GM15510 (cell line): ENCODE measurements around the gene SFI1.

ENCODE experiments used
- POLR2A ChIP-seq: IDR thresholded peaks from 3 replicates; pipeline ENCODE4 v1.6.1; 2011; ENCODE audit warnings: borderline replicate concordance; ENCODE audit not compliant: insufficient read length; ENCODE audit errors: extremely low read depth

Gene SFI1

GRCh38 chr22:31574055-31574670, 77.8 kb downstream of the SFI1 start:
- TF ChIP-seq POLR2A: no peak

- TF ChIP-seq POLR2A: no peak
Observed at GRCh38 chr22:31575190-31575589, 78.9 kb downstream of the SFI1 start.

- no peak for TF ChIP-seq POLR2A
Observed at GRCh38 chr22:31577711-31578110, 81.4 kb downstream of the SFI1 start.

DNA sequence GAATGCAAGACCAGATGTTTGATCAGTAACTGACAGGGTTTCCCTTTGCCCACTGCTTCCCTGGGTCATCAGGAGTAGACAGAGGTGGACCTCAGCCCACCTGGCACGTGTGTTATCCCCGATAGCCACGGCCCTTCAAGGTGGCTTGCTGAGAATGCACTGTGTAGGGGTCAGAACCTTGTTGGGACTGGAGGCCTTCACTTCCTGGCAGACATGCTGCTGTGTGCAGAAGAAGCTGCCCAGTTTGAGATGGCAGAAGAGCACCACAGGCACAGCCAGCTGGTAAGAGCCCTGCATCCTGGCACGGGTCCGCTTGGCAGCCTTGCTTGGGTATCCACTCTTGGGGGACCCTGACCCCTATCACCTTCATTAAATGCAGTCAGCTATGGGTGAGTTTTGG, 81.8 kb downstream of the SFI1 start:
- no peak for TF ChIP-seq POLR2A

GRCh38 chr22:31579835-31580242, 83.5 kb downstream of the SFI1 start:
- TF ChIP-seq POLR2A: no peak

DNA sequence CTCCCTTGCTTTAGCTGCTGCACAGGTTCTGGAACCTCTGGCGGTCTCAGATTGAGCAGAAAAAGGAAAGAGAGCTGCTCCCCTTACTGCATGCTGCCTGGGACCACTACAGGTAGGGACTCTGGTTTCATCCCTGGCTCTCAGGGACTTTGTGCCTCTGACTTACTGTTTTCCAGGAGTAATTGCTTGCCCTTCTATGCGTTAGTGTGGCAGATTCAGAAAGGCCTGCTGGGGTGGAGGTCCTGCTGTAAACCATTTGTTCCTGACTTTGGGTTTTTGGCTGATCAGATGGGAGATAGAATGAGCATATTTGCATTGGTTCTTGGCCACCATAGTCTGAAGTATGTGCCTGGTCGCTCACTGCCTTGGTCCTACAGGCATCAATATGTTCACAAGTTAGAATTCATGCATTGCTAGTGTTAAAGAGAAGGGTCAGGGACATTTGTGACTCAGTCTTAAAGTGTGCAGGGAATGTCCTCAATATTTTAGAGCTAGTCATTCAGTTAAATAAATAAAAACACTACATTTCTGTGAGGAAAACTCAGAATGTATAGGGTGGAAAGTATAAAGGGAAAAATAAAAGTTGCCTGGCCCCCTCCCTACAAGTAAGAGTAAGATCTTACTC, 87.6 kb downstream of the SFI1 start:
- TF ChIP-seq POLR2A: no peak

DNA sequence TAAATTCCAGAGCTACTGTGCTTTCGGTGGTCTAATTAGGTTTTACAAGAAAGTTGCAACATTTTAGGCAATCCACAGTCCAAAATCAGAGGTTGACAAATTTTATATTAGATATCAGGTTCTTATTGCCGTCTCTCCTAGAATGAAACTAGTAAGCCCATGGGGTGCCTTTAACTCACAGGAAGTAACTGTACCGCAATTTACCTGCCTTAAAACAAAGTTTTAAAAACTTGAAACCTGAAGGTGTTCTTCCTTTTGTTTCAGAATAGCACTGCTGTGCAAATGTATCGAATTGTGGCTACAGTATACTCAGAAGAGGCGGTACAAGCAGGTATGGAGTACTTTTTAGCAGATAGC, 88.4 kb downstream of the SFI1 start:
- no peak for TF ChIP-seq POLR2A

GRCh38 chr22:31585161-31585859, 89.0 kb downstream of the SFI1 start:
- TF ChIP-seq POLR2A: no peak

DNA sequence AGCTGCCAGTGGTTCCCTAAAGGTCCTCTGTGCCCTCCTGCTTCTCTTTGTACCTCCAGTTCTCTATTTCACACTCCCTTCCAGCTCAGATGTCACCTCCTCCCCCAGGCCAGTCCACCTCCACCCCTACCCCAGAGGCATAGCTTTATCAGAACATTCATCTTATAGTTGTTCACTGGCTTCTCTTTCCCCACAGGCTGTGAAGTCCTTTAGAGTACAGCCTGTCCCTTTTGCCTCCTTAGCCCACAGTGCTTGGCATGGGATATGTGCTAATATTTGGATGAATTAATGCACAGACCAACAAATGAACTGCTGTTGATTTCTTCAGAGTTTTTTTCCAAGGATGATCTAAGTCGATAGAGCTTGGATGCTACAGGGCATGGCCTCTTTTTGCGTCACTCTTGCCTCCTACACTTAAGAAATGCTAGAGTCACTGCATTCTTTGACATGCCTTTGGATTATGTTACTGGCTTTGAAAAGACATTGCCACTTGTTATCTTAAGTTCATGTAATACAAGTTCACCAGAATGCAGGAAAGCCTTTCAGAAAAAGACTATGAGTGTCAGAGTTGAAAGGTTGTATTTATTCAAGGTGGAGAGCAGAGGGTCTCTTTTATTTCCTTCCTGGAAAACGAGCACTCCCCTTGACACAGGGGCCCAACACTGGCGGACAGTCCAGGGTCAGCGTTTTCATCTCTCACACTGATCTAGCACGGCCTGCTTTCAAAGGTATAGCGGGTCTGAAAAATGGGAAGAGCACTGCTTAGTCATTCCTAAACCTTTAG, 90.0 kb downstream of the SFI1 start:
- no peak for TF ChIP-seq POLR2A

DNA sequence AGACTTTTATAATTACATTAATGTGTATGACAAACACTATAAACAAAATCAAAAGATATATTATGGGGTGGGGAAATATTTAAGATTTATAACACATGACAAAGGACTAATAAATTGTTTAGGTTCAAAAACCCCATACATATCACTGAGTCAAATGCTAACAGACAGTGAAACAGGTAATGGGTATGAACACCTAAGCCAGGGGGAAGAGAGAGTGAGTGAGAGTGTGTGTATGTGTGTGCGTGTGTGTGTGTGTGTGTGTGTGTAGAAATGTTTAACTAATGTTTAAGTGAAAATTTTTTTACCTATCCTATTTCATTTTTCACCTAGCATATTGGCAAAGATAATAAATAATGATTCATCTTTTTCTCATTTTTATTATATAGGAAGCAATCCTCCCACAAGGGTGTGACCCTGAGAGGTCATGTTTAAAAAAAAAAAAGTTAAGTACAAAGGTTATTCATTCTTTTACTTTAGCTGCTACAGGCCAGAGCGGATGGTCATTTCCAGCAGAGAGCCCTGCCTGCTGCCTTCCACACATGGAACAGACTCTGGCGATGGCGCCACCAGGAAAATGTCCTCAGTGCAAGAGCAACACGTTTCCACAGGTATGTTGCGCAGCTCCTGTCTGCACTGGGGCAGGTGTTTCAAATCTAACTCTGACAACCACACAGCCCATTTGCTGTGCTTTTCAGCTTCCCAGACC, 92.8 kb downstream of the SFI1 start:
- no peak for TF ChIP-seq POLR2A

- no peak for TF ChIP-seq POLR2A
Observed at GRCh38 chr22:31595271-31595670, 98.9 kb downstream of the SFI1 start.

DNA sequence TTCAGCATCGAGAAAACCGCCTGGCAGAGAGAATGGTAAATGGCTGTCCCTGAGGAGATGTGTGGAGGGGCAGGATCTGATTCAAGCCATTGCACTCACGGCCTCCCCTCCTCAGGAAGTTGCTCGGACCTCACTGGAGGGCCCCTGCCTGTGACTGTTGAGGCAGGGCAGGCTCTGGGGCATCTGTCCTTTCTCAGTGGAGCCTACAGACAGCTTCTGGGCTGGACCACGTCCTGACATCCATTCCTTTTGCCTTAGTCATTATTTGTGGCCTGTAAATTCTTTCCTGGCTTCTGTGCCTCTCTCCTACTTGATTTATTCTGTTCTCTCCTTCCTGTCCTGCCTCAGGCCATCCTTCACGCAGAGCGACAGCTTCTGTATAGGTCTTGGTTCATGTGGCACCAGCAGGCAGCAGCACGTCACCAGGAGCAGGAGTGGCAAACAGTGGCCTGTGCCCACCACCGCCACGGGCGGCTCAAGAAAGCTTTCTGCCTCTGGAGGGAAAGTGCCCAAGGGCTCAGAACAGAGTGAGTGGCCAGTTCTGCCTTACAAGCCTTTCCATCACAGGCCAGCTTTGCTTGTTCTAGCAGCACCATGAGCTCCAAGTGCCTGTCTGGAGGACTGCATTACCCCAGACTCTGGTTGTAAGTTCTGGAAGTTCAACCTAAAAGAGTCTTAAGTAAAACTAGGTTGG, 106.1 kb downstream of the SFI1 start:
- no peak for TF ChIP-seq POLR2A

- TF ChIP-seq POLR2A: no peak
Observed at GRCh38 chr22:31603081-31603525, 106.8 kb downstream of the SFI1 start.

DNA sequence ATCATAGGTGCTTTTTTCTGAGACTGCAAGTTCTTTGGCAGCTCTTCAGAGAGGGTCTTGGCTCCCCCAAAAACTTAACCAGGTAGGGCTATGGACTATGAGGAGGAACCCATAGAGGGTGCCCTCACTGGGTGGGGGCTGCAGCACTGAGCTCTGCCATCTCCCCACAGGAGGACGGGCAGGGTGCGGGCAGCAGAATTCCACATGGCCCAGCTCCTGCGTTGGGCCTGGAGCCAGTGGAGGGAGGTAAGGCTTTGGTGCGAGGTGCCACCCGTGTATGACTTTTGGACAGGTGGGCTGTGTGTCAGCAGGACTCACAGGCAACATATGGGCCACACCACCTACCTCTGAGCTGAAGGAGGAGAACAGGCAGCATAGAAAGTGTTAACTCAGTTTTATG, 107.2 kb downstream of the SFI1 start:
- TF ChIP-seq POLR2A: no peak
